ENCODE measurements around the gene KASH5.
A peak's percentile ranks its signal among the peaks of the same experiment; 100 is the strongest.

Gene KASH5, protein sequence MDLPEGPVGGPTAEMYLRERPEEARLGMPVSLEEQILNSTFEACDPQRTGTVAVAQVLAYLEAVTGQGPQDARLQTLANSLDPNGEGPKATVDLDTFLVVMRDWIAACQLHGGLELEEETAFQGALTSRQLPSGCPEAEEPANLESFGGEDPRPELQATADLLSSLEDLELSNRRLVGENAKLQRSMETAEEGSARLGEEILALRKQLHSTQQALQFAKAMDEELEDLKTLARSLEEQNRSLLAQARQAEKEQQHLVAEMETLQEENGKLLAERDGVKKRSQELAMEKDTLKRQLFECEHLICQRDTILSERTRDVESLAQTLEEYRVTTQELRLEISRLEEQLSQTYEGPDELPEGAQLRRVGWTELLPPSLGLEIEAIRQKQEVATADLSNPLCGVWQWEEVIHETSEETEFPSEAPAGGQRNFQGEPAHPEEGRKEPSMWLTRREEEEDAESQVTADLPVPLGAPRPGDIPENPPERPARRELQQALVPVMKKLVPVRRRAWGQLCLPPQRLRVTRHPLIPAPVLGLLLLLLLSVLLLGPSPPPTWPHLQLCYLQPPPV

DNA sequence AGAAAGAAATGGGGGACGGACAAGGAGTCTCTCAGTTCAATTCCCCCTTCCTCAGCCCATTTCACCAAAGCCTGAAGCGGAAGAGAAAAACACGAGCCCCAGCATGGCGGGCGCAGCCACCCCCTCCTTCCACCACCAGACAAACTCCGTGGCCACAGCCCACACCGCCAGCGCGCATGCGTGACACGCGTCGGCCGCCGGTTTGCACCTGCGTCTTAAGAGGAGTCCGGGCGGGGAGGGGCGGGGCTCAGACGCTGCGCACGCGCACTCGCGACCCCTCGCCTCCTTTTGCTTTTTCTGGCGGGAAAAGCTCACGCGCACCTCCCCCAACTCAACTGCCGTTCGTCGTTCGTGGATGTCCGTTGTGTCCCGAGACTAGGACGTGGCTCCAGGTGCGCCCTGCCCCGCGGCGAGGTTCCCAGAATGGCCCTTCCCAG, at the start of gene KASH5:
Gene KASH5, plus strand, starts transcription at position 314 of the 437 bp plus-strand sequence. CDS start 2,635 bp downstream, outside the sequence.
- DNase-seq: no peak

DNA sequence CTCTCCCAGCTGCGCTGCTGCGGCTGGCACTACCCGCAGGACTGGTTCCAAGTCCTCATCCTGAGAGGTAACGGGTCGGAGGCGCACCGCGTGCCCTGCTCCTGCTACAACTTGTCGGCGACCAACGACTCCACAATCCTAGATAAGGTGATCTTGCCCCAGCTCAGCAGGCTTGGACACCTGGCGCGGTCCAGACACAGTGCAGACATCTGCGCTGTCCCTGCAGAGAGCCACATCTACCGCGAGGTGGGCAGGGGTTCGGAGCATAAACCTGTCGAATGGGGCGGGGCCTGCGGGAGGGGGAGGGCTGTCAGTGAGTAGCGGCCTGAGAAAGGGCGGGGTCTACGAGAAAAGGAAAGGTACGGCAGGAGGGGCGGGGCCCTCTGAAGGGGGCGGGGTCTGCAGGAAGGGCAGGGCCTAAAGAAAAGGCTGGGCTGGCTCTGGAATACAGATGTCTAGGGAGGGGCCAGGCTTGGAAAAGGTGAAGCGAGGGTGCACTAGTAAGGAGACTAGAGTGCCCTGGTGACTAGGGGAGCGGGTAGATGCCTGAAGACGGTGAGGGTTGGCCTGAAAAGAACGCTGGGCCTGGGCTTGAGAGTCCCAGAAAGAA, 49.3 kb upstream of the KASH5 start:
- DNase-seq: no peak

DNA sequence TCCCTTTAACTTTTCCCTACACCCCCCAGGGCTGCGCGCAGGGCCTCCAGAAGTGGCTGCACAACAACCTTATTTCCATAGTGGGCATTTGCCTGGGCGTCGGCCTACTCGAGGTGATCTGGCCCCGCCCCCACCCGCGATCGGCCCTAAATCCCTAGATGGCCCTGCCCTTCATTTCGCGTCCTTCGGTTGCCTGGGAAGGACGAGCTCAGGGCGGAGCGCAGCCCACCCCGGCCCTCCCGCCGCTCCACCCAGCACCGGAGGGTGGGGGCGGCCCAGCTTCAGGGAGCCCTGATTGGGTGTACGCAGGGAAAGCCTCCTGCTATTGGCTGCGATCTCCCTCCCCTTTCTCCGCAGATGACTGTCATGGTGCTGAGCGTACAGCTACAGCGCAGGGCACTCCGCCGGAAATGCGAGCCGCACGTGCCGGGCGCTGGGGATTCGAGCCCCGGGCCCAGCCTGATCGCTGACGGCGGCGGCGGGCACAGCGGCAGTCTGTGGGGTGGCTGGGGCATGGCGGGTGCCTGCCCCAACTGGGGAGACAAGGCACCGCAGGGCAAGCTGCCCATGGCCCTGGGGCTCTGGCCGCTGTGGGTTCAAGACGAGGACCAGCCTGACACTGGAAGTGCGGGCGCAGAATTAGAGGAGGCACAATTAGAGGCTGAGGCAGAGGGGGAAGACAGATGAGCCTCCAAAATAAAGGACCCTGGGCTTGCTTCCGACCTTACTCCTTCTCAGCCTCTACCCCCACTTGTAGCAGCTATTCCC, 48.6 kb upstream of the KASH5 start:
- DNase-seq: peak; percentile 65

DNA sequence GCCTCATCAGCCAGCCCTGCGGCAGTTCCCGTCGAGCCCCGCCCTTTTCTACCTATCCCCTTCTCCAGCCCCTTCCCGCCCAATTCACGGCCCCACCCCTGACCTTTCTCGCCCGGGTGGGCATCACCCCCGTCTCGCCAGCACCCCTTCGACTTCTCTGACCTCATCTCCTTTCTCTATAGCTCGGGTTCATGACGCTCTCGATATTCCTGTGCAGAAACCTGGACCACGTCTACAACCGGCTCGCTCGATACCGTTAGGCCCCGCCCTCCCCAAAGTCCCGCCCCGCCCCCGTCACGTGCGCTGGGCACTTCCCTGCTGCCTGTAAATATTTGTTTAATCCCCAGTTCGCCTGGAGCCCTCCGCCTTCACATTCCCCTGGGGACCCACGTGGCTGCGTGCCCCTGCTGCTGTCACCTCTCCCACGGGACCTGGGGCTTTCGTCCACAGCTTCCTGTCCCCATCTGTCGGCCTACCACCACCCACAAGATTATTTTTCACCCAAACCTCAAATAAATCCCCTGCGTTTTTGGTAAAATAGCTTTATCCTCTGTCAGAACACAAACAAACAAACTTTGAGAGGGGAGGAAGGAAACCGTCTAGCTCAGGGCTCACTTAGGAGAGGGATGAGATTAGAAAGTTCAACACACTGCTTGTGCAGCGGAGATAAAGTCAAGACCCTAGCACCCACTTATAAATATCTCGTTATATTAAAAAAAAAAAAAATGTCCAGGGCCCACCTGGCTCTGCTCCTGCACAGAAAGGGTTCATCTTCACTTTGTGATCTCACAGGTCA, 47.8 kb upstream of the KASH5 start:
- no peak for DNase-seq

DNA sequence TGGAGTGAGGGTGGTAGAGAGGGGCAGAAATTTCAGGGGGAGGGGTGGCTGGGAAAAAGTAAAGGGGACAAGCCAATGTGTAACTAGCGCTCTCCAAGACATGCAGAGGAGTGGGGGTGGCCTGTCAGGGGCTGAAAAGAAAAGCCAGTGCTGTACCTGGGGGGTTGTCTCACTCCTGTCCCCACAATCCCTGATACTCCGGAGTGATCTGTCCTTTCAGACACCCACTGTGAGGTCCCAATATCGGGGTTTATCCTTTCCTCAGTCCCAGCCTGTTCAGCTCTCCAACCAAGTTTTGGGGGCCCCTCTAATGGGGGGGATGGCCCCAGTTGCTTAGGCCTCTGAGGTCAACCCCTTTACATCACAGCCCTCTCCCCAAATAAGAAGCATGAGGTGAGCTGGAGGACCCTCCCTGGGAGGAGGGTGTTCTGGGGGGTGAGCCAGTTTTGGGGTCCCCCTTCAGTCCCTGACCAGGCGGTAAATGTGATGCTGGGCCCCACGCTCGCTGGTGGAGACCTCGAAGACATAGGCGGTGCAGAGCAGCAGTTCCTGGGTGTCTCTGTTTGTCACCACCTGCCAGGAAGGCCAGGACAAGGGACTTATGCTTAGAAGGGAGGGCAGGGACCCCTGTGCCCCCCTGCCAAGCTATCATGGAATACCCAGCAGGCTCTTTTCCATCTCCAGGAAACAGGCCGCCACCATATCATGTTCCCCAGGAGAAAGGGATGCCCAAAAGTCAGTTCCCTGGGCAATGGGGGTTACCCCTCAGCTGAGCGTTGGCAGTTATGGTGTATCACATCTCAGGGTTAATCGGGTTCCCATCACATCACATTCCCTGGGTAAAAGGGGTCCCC, 47.0 kb upstream of the KASH5 start:
- no peak for DNase-seq

DNA sequence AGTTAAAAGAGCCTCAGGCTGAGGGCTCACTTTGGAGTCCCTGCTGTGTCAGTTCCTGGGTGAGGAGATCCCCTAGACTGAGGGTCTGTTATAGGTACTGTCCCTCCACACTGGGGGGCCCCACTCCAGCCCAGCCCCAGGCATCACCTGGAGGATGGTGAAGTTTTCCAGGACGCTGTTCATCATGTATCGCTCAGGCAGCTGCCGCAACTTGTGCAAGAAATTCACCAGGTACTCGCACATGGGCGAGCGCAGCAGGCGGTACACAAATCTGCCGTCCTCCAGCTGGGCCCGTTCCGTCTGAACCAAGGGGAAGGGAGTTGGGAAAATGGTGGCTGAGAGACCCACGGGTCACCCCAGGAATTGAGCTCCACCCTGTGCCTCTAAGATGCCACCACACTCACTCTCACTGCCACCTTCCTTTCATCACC, 45.7 kb upstream of the KASH5 start:
- DNase-seq: no peak

DNA sequence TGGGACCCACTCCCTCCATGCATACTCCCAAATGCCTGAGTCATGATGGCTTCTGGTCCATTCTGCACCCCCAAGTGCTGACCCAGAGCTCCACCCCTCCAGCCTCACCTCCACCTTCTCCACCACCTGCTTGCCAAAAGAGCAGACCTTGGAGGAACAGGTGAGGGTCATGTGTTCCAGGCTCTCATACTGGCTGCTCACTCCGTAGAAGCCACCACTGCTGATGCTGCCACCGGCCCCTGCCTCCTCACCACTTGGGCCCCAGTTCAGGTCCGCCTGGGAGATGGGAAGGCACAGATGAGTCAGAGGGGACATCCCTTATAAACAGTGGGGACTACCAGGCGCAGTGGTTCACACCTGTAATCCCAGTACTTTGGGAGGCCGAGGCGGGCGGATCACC, 44.9 kb upstream of the KASH5 start:
- no peak for DNase-seq

DNA sequence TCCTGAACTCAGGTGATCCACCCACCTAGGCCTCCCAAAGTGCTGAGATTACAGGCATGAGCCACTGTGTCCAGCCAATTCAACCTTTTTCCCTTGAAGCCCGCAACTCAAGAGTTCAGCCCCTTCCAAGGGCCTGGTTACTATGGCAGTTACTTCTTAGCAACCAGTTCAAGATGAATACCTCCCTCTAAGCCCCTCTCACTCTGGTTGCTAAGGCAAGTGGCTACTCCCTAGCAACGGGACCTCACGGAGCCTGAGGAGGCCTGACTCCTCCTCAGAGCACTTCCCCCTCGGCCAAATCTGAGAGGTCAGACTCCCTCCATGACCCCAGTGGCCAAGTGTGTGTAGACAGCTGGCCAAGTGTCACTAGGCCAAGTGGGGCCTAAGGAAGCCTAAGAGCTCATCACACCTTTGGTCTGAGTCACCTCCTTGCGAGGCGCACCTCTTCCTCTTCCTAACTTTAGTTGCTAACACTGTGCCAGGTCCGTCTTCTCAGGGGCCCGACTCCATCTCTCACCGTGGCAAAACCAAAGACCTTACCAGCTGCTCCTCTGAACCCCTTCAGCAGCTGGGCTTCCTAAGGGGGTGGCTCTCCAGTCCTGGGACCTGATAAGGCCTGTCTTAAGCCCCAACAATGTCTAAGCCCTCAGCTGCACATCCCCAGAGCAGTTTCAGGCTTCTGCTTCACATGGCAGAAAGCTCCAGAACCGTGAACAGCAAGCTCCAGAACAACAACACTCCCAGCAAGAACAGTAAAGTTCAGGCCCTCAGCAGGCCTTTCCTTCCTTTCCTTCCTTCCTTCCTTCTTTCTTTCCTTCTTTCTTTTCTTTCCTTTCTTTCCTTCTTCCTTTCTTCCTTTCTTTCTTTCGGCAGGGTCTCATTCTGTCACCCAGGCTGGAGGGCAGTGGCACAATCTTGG, 43.3 kb upstream of the KASH5 start:
- DNase-seq: no peak

DNA sequence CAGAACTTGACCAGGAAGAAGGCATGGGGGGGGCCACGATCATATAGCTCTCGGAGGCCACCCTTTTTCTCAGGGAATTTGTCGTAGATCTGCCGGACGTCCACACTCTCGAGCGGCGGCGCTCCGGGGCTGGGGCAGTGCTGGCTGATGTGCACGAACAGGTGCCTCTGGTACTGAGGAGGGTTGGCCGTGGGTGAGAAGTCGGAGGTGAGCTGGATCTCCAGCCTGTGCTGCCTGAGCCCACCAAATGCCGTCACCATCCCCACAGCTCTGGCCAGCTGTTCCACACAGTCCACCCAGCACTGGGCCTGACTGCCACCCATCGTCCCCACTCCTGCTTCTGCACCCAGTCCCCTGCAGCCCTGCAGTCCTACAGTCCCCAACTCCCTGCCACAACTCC, 40.9 kb upstream of the KASH5 start:
- no peak for DNase-seq

DNA sequence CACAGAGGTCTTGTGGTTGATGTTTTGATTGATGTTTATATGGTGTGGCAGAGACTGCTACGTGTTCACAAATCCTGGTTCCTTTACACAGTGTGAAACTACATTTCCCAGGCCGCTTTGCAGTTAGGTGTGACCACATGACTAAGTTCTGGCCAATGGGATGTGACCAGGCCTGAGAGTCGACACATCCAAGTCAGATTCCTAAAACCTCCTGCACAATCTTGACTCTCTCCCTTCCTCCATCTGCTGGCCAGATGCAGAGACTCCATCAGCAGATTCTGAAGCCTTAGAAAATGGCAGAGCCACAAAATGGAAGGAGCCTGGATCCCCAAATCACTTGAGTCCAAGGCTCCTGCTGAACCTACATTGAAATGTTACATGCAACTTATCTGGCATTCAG, 40.2 kb upstream of the KASH5 start:
- peak; percentile 4 for DNase-seq

DNA sequence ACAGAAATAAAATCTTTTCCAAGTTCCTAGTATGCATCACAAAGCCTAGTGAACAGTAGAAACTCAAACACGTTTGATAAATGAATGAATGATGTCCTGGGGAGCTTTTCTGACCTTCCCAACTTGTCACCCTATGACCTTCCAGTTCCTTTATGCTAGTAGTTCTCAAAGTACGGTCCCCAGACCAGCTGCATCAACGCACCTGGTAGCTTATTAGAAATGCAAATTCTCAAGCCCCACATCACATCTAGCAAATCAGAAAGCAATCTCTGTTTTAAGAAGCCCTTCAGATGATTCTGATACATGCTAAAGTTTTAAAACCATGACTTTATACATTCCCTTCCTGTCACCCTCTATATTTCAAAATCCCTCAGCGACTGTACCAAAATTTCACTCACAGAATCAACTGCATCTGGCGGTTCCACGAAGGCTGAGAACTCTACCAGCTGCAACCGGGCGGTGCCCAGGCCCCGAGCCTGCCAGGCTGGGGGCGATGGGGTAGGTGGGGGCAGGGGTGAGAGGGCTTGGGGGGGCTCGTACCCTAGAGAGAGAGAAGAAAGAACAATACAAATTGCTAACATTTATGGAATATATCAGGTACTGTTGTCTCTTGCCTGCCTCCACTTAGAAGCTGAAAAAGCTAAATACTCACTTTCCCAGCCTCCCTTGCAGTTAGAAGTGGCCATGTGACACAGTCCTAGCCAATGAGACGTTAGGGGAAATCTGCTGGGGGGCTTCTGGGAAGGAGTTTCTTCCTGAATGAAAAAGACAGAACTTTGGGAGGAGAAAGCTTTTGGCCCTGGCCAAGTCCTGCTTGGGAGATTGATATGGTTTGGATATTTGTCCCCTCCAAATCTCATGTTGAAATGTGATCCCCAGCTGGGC, 39.5 kb upstream of the KASH5 start:
- DNase-seq: no peak

DNA sequence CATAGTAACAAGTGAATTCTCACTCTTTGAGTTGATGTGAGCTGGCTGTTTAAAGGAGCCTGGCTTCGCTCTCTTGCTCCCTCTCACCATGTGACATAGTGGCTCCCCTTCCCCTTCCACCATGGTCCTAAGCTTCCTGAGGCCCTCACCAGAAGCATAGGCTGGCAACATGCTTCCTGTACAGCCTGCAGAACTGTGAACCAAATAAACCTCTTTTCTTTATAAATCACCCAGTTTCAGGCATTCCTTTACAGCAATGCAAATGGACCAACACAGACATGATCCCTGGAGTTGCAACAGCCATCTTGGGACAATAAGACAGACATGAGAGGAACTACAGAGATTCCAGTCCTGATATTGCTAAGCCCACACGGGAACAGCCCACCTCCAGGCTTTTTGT, 38.5 kb upstream of the KASH5 start:
- DNase-seq: no peak

DNA sequence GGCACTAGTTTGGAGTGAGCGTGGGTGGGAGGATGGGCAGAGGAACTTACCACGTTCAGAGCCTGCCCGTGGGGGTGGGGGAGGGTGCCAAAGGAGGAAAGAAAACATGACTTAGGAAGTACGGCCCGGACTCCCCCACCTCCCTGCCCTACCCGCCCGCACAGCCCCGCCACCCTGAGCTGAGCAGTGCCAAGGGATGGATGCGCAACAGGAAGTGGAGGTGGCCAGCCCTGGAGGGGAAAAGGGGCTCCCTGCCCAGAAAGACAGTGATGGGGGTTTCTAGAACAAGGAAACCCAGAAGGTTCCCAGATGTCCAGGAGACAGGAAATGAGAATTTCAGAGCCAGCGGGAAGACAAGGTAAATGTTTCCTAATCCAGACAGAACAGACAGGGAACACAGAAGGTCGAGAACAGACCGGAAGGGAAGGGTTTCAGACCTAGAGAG, 32.1 kb upstream of the KASH5 start:
- DNase-seq: no peak

DNA sequence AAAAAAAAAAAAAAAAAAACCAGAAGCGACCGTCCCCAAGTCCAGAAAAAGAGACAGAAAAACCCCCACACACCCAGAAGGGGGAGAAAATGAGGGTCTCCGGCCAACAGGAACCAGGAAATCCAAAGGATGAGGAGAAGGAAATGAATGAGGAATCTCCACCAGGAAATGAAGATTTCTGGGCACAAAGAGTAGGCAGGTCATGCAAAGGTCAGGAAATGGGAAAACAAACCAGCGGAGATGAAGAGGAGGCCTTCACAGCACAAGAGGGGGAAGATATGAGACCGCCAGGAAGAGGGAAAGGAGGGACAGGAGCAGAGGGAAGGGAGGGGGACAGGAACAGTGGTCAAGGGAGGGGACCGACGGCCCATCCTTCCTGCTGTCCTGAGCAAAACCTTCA, 31.7 kb upstream of the KASH5 start:
- no peak for DNase-seq

DNA sequence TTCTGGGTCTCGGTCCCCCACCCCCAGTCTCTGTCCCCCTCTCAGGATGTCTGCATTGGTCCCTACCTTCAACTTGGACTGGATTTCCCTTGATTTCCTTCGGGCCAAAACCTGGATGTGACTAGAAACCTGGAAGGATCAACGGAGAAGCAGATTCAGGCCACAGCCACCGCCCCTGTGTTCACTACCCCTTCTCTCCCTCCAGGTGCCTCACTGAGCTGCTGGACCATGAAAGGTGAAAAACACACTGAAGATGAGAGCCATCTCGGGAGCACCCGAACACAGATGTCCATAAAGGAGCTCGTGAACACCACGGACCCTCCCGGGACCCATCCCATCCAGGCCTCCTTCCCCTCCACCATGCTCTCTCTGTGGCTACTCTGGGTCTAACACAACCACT, 30.9 kb upstream of the KASH5 start:
- DNase-seq: no peak

DNA sequence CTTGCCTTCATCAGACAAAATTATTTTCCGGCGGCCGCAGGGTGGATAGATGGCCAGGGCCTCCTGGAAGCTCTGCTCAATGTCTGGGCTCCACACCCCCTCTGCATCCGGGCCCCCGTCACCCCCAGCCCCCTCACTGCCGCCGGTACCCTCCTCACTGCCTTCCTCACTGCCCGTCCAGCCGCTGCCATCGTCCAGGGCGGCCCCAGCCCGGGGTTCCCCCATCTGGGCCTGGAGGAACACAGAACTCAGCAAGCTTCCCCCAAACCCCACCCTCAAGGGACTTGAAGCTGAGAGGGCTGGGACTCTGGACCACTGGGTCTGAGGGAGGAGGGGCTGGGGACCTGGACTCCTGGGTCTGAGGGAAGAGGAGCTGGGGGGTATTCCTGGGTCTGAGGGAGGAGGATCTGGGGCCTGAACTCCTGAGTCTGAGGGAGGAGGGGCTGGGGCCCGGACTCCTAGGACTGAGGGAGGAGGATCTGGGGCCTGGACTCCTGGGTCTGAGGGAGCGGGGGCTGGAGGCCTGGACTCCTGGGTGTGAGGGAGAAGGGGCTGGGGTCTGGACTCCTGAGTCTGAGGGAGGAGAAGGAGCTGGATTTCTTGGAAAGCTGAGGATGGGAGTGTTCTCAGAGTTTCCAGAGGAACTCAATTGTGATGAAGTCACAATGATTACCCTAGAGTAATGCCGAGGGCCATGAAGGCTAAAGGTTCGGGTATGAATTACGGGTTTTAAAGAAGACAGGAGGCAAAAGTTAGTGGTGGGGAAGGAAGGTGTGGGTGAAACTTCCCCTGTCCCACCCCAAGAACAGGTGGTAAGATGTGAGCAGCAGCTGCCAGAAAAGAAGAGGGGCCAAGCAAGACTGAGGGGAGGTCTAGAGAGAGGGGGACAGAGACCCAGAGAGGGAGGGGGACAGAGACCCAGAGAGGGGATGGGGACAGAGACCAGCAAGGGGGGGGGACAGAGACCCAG, 27.9 kb upstream of the KASH5 start:
- no peak for DNase-seq

DNA sequence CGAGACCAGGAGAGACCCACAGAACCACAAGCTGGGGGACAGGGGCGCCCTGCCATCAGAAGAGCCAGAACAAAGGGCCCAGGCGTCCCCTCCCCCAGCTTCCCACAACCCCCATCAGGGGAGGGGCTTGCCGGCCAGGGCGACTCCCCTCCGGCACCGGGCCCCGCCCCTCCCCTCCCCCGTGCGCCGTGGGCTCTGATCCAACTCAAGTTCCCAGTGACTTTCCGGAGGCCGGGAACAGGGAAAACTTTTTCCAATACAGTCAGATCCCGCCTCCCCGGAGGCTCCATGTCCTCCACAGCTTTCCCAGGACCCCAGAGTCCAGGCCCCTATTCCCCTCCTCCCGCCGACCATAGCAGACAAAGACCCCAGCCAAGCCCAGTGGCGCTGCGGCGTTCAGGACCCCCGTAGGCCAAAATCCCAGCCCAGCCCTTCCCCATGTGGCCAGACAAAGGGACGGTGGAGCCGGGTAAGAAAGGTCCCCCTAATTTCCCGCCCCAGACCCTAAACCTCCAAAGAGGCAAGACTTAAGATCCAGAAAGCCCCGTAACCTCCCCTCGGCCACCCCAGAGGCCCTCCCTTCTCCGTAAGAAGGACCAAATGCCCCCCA, 26.5 kb upstream of the KASH5 start:
- DNase-seq: no peak
